Dedifferentiated amniotic fluid mesenchymal stem cell (primary cell): Measurements from ENCODE around the gene PPIC.
A peak's percentile ranks its signal among the peaks of the same experiment; 100 is the strongest.
"Not testable (repeated sequence)": the region's sequence is repeated elsewhere in the genome, so short reads cannot be mapped to it uniquely, and the experiment has no call there.

Experiments
- DNase-seq: peaks from one replicate; pipeline ENCODE4 v3.0.0-alpha.2; 2016; ENCODE audit errors: extremely low spot score

Gene PPIC

DNA sequence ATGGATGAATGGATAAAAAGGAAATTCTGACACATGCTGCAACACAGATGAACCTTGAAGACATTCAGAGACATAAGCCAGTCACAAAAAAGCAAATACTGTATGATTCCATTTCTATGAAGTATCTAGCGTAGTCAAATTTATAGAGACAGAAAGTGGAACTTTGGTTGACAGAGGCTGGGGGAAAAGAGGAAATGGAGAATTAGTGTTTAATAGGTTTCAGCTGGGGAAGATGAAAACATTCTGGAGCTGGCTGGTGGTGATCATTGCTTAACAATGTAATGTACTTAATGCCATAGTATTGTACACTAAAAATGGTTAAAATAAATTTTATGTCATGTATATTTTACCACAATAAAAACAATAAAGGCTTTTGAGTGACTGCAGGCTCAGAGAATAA lies 24.2 kb downstream of the PPIC start:
- peak; percentile 20 for DNase-seq

DNA sequence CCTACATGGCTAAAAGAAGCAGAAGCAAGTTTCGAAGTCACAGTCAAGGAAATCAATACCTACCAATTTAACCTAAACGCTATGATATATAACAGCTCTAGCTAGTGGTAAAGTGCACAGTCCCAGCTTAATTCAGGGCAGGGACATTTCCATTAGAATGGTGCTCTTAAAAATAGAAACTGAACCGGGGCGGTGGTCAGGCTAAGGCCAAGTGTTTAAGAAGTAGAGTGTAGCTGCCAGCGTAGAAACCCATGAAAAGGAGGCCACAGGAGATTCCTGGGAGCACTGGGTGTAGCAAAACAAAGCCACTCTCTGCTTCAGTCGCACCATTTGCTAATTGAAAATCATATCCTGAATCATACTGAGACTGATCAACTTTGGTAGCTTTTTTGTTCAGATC lies 28.8 kb downstream of the PPIC start:
- no peak for DNase-seq

DNA sequence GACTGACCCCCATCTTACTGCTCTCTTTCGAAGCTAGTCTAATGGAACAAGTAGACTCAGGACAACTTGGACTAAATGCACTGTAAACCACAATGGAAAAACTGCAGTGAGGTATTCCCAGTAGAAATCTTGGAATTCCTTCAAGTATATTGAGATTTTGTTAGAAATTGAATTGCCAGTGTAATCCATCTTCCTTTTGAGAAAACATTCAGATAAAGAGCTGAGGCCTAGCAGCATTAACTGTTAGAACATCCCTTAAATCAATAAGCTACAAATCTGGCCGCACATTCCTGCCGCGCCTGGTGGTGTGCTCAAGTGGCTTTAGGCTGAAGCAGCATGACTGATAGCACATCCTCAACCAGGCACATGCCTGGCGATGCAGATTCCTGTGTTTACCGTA lies 29.3 kb downstream of the PPIC start:
- no peak for DNase-seq

DNA sequence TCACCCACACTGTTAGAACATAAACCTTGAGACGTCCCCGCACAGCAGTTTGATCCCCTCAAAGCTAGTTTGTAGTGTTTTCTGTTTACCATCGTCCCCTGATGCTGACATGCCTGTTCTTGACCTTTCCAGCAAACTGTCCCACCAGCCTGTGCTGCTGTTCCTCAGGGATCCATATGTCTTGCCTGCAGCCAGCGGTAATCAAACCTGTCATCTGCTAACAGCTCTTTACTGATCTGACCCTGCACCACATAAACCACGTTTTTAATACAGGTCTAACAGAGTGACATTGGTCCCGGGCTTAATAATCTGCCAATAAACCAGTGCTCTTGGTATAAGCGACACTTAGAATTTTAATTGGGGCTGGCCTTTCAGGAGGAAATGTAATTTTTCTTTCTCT lies 34.7 kb downstream of the PPIC start:
- no peak for DNase-seq

DNA sequence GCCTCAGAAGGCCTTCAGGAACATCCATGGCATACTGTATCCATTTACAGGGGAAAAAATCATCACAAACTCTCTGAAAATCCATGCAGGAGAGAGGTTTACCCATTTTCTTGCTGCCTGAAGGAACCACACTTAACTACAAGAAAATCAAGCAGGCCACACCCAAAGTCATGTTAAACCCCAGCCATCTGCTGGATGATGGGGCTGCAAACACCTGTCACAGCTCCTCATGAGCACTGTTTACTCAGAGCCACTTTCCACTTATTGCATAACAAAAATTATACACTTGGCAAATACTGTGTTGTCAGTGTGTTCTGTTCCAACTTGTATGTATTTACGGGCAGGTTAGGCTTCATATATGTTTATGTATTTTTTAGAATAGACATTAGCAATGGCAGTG lies 35.8 kb downstream of the PPIC start:
- DNase-seq, result no peak

DNA sequence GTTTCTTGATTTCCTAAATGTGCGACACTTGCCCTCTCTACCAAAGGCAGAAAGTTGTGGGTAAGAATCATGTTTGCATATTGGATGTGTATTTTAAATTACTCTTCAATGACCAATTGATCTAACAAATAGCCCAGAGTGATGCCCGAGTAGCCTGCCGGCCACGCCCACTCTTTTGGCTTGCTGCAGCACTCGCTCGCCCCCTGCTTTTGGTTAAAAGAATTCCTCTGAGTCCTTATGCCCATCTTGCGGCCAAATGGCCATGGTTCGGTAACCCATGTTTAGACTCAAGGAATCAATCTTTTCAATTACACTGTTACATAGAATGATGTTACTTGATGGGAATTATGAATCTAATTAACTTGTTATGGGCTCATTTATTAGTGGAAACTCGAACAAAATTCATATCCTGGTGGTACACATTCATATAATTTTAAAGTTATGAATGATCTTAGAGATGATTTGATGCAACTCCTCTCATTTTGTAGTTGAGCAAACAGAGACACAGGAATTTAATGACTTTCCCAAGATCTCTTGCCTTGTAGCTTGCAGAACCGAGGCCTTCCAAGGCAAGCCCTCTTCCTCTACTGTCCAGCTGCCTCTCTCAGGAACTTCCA lies 36.5 kb downstream of the PPIC start:
- DNase-seq, result no peak

DNA sequence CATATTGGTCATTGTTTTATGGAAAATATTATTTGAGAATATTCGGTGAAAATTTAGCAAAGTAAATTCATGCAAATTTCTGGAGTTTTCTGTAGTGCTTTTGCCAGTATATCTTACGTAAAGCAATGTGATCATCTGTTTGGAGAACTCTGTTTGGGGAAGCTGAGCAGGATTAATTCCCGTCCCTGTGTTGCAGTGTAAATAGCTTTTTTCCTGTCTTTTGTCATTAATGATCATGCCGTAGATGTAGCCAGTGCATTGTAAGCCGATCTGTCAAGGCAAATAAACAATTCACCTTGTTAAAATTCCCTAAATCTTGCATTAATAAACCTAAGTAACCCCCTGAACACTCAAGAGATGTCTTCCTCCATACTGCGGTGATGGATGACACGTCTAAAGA lies 39.2 kb downstream of the PPIC start:
- DNase-seq, result no peak

DNA sequence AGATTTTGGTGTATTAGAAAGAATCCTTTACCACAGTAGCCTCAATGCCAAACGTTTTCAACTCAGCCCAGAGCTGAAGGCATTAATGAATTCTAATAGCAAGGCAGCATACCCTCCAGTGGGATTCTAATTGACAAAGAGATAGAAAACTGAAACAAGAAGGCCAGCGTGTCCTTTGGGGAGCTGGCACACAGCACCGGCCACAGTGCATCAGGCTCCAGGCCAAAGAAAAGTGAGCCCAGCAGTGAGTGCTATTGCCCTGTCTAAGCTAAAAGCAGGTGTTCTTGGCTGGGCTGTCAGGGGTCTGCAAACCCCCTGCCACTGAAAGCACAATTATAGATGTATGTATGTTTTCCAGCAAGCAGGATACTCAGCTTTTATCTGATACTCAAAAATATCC lies 40.4 kb downstream of the PPIC start:
- DNase-seq, result no peak

DNA sequence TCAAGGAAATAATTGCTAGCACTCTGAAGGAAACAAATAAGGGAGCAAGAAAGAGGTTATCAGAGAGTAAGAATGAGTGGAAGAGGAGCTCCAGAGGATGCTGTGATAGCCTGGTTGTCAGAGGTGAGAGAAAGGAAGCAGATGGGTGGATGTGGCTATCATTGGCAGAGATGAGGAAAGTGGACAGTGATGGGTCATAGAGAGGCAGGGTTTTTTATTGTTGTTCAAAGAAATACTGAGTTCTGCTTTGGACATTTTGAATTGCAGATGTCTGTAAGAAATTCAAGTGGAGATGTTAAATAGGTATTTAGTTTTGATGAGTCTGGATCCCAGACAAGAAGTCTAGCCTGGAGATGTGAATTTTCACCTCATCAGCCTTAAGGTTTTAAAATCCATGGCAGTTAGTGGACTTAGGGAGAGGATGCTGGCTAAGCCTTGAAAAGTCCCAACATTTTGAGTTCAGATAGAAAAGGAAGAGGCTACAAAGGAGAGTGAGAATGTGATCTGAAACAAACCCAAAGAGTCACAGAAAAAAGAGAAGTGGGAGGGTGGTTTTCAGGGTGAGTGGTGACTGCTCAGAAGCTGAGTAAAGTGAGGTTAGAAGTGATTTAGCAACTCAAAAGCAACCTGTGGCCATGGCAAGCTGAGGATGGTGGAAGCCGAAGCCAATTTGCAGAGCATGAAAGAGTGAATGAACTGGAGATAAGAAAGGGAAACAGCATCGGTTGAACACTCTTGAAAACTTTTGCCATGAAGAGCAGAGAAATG lies 50.4 kb downstream of the PPIC start:
- DNase-seq, result no peak

DNA sequence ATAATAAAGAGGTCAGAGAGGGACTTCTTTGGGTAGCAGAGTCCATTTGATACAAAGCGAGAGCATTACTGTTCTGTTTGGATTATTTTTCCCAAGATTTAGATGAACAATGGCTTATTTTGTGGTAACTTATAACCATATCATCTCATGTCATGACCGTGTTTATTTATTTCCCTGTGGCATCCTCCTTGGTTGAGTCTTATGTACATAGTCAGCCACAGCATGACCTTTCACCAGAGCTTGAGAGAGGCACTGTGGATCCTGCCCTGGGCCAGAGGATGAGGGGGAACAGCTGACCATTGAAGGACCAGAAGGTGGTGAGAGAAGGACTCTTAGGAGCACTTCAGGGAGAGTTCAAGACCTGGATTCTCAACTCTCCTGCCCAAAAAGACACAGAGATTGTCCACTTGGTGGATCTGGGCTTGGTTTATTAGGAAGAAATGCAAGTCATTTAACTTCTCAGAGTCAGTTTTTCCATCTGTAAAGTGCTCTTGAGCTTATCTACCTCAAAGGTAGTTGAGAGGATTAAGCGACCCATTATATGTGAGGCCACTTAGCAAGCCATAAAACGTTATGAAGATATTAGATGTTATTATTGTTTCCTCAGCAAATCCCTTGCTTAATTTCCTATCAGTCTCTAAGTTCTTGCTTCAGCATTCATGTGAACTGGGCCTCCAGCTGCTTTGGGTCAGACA lies 51.4 kb downstream of the PPIC start:
- DNase-seq, result no peak

DNA sequence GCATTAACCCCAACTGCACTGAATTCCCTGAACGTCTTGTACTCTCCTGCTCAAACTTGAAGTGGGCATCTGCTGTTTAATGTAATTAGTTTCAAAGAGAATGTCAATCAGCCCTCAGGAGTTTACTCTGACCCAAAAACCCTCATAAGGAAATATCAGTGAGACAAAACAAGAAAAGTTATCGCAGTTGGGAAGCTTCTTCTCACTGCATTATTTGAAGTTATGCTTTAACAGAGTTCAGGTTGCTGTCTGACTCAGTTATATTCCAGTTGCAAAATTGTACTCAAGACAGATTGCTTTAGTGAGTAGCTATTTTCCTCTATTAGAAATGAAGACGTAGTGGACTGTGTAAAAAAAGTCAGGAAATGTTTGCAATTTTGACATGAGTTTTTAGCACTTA lies 52.1 kb downstream of the PPIC start:
- no peak for DNase-seq

DNA sequence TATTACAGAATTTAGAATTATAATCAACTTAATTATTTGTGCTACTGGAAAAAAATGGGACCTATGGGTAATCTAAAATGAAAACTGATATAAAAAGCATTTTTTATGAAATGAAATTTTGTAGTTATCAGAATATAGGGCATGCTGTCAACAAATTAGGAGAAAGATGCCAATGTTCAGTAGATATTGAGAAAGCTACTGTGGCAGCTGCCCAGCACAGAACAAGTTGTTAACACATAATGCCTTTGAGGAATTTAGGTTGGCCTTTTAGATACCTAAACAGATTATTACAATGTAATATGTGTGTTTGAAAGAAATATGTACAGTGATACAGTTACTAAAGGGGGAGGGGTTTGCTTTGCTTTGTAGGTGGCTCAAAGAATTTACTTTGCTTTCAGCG lies 54.1 kb downstream of the PPIC start:
- DNase-seq, result no peak

DNA sequence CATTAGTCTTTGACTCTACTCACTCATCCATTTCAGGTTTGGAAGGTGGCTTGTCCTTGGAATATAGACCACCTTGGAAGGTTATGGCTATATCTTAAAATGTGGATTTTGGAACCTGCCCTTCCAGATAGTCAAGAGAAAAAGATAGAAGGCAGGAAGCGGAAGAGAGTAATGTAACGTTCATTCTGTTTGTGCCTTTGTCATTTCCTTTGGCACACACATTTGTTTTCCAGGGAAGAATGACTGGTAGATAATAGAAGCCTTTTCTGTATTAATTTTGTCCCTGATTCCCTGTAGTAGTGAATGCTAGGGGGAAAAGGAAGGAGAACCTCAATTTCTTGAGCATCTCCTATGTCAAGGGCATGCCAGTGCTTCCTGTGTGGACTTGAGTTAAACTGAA lies 54.7 kb downstream of the PPIC start:
- no peak for DNase-seq

DNA sequence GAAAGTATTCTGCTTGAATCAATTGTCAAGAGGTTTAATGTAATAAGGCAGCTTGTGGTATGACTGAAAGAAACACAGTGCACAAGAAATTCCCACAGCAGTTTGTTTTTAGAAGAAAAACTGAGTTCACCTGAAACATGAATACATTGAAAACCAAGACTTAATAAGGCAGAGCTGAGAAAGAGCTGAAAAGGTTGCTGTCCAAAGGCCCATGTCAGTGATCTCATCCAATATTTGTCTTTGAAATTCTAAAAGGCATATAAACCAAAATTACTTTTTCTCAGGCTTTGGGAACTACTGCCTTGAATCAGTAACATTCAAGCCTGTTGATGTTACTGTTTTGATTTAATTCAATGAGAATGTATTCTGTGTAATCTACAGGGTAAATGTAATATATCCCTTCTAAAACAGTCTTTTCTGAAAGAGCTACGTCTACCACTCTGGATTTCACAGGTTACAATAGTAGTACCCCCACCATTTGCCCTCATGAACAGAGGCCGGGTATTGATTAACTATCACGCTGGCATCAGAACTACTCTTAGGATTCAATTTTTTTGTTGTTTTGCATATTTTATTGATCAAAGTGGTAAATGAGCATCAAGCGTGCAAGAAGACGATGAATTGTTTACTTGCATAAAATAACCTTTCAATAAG lies 57.8 kb downstream of the PPIC start:
- no peak for DNase-seq

DNA sequence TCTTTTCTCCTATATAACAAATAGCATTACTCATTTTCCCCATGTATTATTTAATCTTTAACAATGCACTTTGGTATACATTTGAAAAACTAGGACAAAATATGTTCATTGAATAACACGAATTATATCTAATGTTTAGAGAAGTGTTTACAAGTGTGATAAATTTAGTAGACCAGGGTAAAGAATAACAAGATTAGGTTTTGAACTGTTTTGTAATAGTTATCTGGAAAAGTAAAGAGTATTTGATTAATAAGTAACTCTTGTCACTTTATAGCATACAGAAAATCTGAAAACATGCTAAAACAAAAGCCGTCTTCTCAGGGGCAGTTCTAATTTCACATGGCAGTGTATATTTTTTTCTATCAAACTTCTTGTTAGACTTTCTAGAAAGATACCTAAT lies 58.5 kb downstream of the PPIC start:
- DNase-seq, result no peak

DNA sequence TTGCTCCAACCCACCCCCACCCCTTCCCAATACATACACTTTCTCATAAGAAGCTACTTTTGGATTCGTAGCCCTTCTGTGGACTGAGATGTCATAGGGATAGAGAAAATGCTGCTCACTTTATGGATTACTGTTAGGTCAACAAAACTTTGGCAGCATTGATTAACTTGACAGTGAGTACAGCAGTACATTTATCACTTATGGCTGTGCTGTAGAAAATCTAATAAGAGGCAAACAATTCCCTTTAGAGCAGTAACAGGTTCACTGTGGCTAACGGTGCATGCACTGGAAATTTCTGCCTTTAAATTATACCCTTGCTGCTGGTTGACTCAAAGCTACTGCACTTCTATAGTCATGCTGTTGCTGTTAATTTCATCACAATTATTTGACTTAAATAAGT lies 59.2 kb downstream of the PPIC start:
- no peak for DNase-seq

DNA sequence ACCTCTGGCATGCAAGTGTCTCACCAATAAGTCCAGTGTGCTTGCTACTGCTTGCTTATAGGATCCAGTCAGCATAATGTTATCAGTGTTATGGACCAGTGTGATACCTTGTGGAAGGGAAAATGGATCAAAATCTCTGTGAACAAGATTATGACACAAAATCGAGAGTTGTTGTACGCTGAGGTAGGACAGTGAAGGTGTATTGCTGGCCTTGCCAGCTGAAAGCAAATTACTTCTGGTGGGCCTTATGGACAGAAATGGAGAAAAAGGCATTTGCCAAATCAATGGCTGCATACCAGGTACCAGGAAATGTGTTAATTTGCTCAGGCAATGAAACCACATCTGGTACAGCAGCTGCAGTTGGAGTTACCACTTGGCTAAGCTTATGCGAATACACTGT lies 62.3 kb downstream of the PPIC start:
- DNase-seq, result not testable (repeated sequence)

DNA sequence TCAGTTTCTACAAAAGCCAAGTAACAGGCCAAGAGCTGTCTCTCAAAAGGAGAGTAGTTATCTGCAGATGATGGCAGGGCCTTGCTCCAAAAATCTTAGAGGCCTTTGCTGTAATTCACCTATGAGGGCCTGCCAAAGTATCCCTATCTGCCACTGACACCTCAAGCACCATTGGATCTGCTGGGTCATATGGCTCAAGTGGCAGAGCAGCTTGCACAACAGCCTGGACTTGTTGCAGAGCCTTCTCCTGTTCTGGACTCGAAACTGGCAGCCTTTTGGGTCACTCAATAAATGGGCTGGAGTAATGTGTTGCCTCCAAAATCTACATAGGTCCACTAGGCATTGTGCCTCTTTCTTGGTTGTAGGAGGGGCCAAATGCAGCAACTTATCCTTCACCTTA lies 62.8 kb downstream of the PPIC start:
- DNase-seq, result not testable (repeated sequence)
